ENCODE measurements around the gene IGSF8. TPM values are rescaled to one million over a fixed set of nuclear protein-coding genes. Genes with fewer than 3 reads are reported as not detected.
"Not testable (repeated sequence)": the region's sequence is repeated elsewhere in the genome, so short reads cannot be mapped to it uniquely, and the experiment has no call there.

Gene IGSF8
- total RNA-seq, 3 donors from 2014 or later = 30.5 to 45.7 (median 43.1) TPM

DNA sequence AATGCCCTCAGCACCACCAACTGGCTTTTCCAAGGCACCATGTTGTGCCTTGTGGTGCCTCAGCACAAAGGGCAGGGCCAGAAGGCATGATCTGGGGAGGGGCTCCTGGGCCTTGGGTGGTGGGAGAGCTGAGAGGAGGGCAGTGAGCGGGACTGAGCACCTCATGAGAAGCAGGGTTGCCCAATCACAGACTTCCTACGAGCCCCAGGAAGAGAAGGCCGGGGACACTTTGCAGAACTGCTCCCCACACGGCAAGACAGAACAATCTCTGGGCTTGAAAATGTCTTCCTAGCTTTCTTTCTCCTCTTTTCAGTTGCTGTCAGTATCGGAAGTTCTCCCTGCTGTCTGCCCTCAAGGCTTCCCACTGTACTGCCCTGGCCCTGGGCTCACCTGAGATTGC, 35.2 kb downstream of the IGSF8 start:
- no peaks in the 10 kb centered on the region for H3K36me3 Mint-ChIP-seq (ENCODE audit: insufficient read depth)
- peaks cover 12% of the 10 kb centered on the region for H3K27me3 Mint-ChIP-seq (ENCODE audit: low read depth)
- ATAC-seq (no peak), DNase-seq (no peak)
- H3K4me3 Mint-ChIP-seq = no peak overlapping the region
- H3K9me3 Mint-ChIP-seq = no peaks in the 10 kb centered on the region
- H3K4me1 Mint-ChIP-seq (ENCODE audit: low read depth) = no peaks in the 10 kb centered on the region

DNA sequence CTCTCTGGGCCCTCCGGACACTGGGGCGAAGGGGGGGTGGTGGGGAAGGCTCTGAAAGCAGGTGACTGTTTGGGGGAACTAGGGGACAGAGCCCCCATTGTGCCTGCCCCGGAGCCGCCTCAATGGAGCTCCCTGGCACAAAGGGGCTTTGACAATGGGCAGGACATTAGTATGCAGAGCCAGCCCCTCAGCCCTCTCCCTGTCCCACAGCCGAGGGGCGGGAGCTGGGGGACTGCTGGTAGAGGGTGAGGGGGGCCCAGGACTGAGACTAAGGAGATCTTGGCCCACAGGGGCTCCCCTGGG, 36.2 kb downstream of the IGSF8 start:
- Mint-ChIP-seq H3K4me1 (ENCODE audit: low read depth) (no peaks in the 10 kb centered on the region), H3K36me3 (ENCODE audit: insufficient read depth) (no peaks in the 10 kb centered on the region), H3K9me3 (no peaks in the 10 kb centered on the region), H3K27me3 (ENCODE audit: low read depth) (peaks cover 10% of the 10 kb centered on the region), H3K4me3 (no peak overlapping the region)
- ATAC-seq (no peak), DNase-seq (no peak)

DNA sequence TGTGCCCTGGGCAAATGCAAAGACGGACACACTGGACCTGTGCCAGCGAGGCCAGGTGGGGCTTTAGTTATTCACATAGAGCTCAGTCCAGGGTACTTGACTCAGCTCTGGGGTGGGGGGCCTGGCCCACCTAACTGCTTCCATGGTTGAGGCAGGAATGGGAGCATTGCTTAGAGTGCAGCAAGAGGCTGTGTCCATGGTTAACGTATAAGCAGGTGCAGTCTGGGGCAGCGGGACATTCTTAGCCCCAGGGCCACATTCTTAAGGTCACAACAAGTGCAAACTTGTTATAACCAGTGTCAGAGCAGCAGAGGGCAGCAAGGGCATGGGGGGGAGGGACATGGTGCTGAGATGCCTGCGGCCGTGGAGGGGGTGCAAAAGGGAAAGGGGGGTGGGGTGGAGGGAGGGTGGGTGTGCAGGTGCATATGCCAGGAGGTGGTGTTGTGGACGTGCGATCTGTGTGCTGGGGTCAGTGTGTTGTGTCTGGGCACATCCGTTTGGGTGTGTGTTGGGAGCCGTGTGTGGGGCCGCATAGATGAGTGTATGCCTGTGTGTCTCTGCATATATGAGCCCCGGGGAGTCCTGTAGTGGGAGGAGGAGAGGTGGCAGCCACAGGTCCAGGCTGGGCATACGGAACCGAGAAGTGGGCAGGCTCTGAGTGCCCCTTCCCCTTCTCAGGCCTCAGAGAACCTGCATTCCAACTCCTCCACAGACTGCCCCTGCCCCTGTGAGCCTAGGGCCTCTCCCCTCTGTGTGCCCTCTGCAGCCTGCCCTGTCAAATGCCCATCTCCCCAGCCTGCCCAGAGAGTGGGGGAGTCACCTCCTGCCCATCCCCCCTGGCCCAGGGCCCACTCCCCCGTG, 36.8 kb downstream of the IGSF8 start:
- DNase-seq (no peak), ATAC-seq (no peak)
- peaks cover 11% of the 10 kb centered on the region for H3K27me3 Mint-ChIP-seq (ENCODE audit: low read depth)
- H3K4me3 Mint-ChIP-seq = no peak overlapping the region
- H3K4me1 Mint-ChIP-seq (ENCODE audit: low read depth) = no peaks in the 10 kb centered on the region
- no peaks in the 10 kb centered on the region for H3K9me3 Mint-ChIP-seq
- H3K36me3 Mint-ChIP-seq (ENCODE audit: insufficient read depth) = no peaks in the 10 kb centered on the region

DNA sequence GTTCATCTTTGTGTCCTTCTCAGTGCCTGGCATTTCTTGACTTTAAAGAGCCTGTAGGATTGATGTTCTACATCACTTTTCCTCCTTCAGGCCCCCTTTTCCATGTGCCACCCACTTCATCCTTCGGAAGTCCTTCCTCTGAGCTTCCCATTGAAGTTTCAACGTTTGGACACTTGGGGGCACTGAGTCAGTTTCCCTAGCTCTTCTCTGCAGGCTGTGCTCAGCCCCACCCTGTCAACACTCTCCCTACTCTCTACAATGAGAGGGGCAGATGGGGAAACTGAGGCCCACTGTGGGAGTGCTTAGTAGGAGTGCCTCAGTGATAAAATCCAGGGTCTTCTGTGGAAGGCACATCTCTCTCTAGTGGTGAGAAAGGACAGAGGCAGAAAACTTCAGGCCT, 40.3 kb downstream of the IGSF8 start:
- H3K4me1 Mint-ChIP-seq (ENCODE audit: low read depth) = no peaks in the 10 kb centered on the region
- no peak for DNase-seq
- H3K4me3 Mint-ChIP-seq = no peak overlapping the region
- H3K9me3 Mint-ChIP-seq = no peaks in the 10 kb centered on the region
- ATAC-seq = no peak
- peaks cover 36% of the 10 kb centered on the region for H3K27me3 Mint-ChIP-seq (ENCODE audit: low read depth)
- no peaks in the 10 kb centered on the region for H3K36me3 Mint-ChIP-seq (ENCODE audit: insufficient read depth)

DNA sequence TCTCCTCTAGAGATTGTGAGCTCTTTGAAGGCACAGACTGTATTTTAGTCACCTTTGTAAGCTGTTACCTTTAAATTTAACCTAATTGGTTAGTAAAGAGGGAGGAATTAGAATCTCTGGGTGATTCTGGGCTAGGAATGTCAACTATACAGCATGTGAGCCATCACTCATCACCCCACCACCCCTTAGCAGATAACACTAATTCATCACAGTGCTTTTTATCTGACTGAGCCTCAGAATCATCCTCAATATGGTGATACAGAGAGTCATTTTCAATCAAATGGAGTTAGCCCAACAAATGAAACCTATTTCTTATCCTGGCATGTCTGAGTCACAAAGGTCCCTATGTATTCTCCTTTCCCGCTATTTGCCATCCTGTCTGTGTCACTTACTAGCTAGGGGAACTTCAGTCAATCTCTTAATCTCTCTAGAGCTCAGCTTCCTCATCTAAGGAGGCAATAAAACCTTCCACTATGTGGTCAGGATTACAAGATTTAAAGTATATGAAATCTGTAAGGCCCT, 41.7 kb downstream of the IGSF8 start:
- DNase-seq = no peak
- H3K4me1 Mint-ChIP-seq (ENCODE audit: low read depth) = no peaks in the 10 kb centered on the region
- H3K9me3 Mint-ChIP-seq = no peaks in the 10 kb centered on the region
- ATAC-seq = no peak
- no peaks in the 10 kb centered on the region for H3K36me3 Mint-ChIP-seq (ENCODE audit: insufficient read depth)
- peaks cover 37% of the 10 kb centered on the region for H3K27me3 Mint-ChIP-seq (ENCODE audit: low read depth)
- no peak overlapping the region for H3K4me3 Mint-ChIP-seq

DNA sequence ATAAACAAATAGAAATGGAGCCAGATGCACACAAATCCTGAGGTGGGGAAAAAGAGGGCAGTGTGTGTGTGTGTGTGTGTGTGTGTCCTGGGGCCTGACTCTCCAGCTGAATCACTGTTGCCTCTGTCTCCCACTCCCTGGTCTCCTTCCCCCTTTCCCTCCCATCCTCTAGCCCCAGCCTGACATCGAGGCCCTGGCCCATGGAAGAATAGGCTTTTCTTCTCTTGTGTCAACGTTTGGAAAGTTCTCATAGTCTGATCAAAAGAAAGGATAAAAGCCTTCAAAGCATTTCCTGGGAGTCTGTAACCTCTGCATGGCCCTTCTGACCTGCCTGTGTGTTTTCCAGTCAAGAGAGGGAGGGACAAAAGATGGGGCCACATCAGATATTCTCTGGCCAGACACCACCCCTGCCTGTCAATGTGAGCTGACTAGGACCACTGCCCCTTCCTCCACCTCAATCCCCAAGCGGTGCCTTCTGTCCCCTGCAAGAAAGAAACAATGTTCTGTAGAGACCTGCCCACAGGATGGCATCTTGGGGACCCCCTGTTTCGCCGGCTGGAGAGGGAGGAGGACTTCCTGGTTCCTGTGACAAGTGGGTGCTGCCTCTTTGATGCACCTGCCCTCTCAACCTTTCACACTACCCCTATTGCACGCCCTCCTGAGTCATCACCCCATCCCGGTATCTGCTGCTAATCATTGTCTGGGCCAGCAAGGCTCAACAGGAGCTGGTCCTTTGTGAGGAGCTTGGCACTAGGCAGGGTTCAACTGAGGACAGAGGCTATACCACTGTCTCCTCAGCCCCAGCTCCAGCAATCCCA, 44.7 kb downstream of the IGSF8 start:
- no peak for DNase-seq
- H3K4me1 Mint-ChIP-seq (ENCODE audit: low read depth) = no peaks in the 10 kb centered on the region
- H3K27me3 Mint-ChIP-seq (ENCODE audit: low read depth) = peaks cover 37% of the 10 kb centered on the region
- ATAC-seq = no peak
- H3K9me3 Mint-ChIP-seq = no peaks in the 10 kb centered on the region
- H3K4me3 Mint-ChIP-seq = no peak overlapping the region
- no peaks in the 10 kb centered on the region for H3K36me3 Mint-ChIP-seq (ENCODE audit: insufficient read depth)

GRCh38 chr1:160052936-160053335, 45.5 kb downstream of the IGSF8 start:
- DNase-seq = no peak
- no peak overlapping the region for H3K4me3 Mint-ChIP-seq
- no peaks in the 10 kb centered on the region for H3K36me3 Mint-ChIP-seq (ENCODE audit: insufficient read depth)
- peaks cover 31% of the 10 kb centered on the region for H3K27me3 Mint-ChIP-seq (ENCODE audit: low read depth)
- no peaks in the 10 kb centered on the region for H3K4me1 Mint-ChIP-seq (ENCODE audit: low read depth)
- H3K9me3 Mint-ChIP-seq = no peaks in the 10 kb centered on the region
- no peak for ATAC-seq

DNA sequence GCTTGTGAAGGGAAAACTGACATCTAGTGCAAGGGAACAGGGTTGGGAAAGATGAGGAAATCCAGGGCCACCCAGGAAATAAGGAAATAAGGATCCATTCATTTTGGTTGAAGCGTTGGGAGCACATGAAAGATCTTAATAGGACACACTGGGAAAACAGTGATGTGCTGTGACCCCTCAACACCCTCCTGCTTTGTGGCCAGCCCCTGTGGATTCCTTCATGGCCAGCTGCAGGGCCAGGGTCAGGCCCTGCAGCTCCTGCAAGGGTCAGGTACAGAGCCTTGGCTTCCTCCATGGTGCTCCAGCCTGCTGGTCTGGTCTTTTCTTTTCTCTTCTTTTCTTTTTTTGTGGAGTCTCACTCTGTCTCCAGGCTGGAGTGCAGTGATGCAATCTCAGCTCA, 47.8 kb downstream of the IGSF8 start:
- Mint-ChIP-seq H3K27me3 (ENCODE audit: low read depth) (peaks cover 25% of the 10 kb centered on the region), H3K4me1 (ENCODE audit: low read depth) (peaks cover 9% of the 10 kb centered on the region), H3K36me3 (ENCODE audit: insufficient read depth) (no peaks in the 10 kb centered on the region), H3K4me3 (no peak overlapping the region), H3K9me3 (no peaks in the 10 kb centered on the region)
- ATAC-seq = no peak
- DNase-seq = no peak

GRCh38 chr1:160050182-160050581, 48.2 kb downstream of the IGSF8 start:
- not testable (repeated sequence) for H3K36me3 Mint-ChIP-seq (ENCODE audit: insufficient read depth); H3K9me3 Mint-ChIP-seq; DNase-seq; H3K4me3 Mint-ChIP-seq; ATAC-seq; H3K4me1 Mint-ChIP-seq (ENCODE audit: low read depth)
- peaks cover 25% of the 10 kb centered on the region for H3K27me3 Mint-ChIP-seq (ENCODE audit: low read depth)

DNA sequence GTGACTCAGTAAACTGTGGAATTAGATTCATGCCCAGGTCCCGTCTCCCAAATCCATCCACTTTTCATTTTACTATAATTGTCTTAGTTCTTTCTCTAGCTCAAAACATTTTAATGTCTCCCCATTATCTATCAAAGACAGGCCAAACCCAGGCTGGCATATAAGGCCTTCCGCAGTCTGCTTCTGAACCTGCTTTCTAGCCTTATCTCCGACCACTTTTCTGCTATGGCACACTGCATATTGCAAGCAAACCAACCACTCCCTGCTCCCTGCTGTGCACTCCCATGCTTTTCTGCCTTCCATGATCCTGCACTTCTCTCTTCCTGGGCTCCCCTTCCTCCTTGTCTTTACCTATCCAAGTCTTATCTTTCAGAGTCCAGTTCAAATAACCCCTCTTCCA, 49.3 kb downstream of the IGSF8 start:
- Mint-ChIP-seq H3K36me3 (ENCODE audit: insufficient read depth) (no peaks in the 10 kb centered on the region), H3K27me3 (ENCODE audit: low read depth) (peaks cover 16% of the 10 kb centered on the region), H3K4me1 (ENCODE audit: low read depth) (peaks cover 9% of the 10 kb centered on the region), H3K9me3 (no peaks in the 10 kb centered on the region), H3K4me3 (no peak overlapping the region)
- ATAC-seq (no peak), DNase-seq (no peak)

DNA sequence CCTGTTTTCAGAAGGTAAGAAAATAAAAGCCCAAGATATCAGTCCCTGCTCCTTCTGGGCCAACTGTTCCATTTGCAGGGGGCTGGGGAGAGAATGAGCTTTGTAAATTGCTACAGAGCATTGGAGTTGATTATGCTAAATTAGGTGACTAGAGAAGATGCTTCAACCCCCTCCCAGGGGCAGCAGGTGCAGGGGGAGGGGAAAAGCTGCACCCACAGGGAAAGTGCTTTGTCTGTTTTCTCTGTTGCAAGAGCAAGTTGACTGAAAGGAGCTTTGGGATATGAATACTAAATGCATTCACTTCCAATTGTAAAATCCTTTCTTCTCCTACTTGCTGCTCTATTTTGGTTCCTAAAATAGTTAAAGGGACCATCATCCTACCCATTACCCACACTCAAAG, 50.1 kb downstream of the IGSF8 start:
- no peak for ATAC-seq

GRCh38 chr1:160047111-160047991, 51.1 kb downstream of the IGSF8 start:
- Mint-ChIP-seq H3K4me1 (ENCODE audit: low read depth) (peaks cover 9% of the 10 kb centered on the region), H3K27me3 (ENCODE audit: low read depth) (peaks cover 5% of the 10 kb centered on the region), H3K4me3 (peak overlapping the region; percentile 71), H3K36me3 (ENCODE audit: insufficient read depth) (no peaks in the 10 kb centered on the region), H3K9me3 (no peaks in the 10 kb centered on the region)
- no peak for ATAC-seq
- no peak for DNase-seq

More for the DNA sequence above, 50.1 kb downstream of the IGSF8 start:
- Mint-ChIP-seq H3K27me3 (ENCODE audit: low read depth) (peaks cover 9% of the 10 kb centered on the region), H3K4me1 (ENCODE audit: low read depth) (peaks cover 9% of the 10 kb centered on the region), H3K4me3 (no peak overlapping the region), H3K9me3 (no peaks in the 10 kb centered on the region), H3K36me3 (ENCODE audit: insufficient read depth) (no peaks in the 10 kb centered on the region)
- no peak for DNase-seq

DNA sequence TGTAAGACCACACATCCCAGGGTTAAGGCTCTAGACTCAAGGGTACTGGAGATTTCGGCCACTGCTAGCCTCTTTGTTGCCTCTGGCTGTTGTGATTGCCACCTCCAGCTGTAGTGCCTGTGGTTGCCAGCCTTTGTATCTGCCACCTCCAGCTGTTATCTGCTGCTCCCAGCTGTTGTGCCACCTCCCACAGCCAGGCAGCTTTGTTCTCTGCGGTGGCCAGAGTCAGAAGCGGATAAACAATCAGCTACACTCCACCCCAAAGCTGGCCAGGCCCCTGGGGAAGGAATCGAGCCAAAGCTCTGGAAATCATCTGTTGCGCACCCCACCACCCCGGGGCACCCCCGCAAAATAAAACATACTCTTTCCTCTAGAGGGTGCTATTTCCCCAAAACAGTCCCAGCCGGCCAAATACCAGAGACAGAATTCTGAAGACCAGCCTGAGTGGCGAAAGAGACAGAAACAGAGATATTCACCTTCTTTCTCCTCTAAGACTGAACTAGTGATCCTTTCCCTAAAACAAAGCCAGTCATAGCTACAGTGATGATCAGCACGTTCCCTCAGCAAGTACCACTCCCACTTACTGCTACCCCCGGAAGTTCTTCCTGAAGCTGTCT, 51.8 kb downstream of the IGSF8 start:
- no peaks in the 10 kb centered on the region for H3K9me3 Mint-ChIP-seq
- DNase-seq = peak; percentile 14
- peak; percentile 76 to 85 for ATAC-seq
- peaks cover 2% of the 10 kb centered on the region for H3K27me3 Mint-ChIP-seq (ENCODE audit: low read depth)
- H3K4me3 Mint-ChIP-seq = peak overlapping the region; percentile 71
- H3K4me1 Mint-ChIP-seq (ENCODE audit: low read depth) = peaks cover 9% of the 10 kb centered on the region
- H3K36me3 Mint-ChIP-seq (ENCODE audit: insufficient read depth) = no peaks in the 10 kb centered on the region

DNA sequence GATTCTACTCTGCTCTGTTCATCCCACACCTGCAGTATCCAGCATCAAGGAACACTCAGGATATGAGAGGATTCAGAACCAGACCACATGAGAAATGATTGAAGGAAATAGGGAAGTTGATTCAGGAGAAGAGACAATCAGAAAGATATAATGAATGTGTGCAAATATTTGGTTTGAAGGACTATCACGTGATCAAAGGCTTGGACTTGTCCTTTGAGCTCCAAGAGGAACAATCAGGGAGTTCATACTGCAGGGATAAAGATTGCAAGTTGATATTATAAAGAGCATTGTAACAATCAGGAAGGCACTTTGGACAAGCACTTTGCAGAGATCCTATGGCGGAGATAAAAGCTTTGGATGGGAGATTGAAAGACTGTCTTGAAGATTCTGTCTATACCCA, 52.8 kb downstream of the IGSF8 start:
- no peaks in the 10 kb centered on the region for H3K9me3 Mint-ChIP-seq
- ATAC-seq (no peak), DNase-seq (no peak)
- H3K27me3 Mint-ChIP-seq (ENCODE audit: low read depth) = peaks cover 2% of the 10 kb centered on the region
- no peak overlapping the region for H3K4me3 Mint-ChIP-seq
- no peaks in the 10 kb centered on the region for H3K36me3 Mint-ChIP-seq (ENCODE audit: insufficient read depth)
- peaks cover 9% of the 10 kb centered on the region for H3K4me1 Mint-ChIP-seq (ENCODE audit: low read depth)

Data from activated T-cell treated with anti-CD3 and anti-CD28 coated beads, Interleukin-2, amount 50 U/mL, for 4 hours (primary cell).